ENCODE data around the gene GOSR2.

The GOSR2 gene

DNA sequence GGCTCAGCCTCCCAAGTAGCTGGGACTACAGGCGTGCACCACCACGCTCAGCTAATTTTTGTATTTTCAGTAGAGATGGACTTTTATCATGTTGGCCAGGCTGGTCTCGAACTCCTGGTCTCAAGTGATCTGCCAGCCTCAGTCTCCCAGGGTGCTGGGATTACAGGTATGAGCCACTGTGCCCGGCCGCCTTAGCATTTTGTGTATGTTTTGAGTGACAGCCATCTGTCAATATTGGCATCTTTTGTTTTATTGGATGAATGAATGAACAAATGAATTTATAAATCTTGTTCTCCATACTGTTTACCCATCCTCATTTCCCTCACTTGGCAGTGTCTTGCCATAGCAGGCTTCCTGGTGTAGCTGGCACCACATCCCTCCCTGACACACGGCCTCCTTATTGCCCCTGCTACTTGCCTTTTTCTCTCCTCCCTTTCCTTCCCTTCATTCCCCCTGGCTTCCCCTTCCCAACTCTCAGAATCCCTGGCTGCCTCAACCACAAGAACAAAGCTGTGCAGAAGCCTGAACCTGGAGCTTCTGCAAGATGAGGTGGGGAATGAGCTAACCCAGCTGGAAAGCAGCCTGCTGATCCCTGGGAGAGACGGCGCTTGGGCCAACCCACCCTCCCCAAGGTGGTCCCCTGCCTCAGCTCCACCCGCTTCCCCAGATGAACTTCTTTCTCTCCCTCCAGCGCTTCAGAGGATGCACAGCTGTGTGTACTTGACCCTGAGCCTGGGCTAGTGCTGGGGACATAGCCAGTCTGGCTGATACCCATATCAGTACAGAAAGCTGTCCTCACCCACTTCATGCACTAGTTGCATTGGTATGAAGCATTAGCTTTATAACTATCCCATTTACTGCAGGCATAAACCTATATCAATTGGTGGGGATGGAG is 37.3 kb upstream of the GOSR2 start:
- no peak overlapping the region for H3K4me2 ChIP-seq (ENCODE audit: low read length)
- no peaks in the 10 kb centered on the region for H3K79me2 ChIP-seq
- H3K9ac ChIP-seq, result no peak overlapping the region
- H3K4me1 ChIP-seq, result no peaks in the 10 kb centered on the region
- H3K27ac ChIP-seq, result no peak overlapping the region
- no peak overlapping the region for H3K4me3 ChIP-seq (ENCODE audit: low read depth, low read length)
- H3K36me3 ChIP-seq (ENCODE audit: control insufficient read depth, insufficient read depth, low read length), result no peaks in the 10 kb centered on the region
- H3K9me3 ChIP-seq (ENCODE audit: control insufficient read depth, low read length), result no peaks in the 10 kb centered on the region
- TF ChIP-seq, protein P1, sequence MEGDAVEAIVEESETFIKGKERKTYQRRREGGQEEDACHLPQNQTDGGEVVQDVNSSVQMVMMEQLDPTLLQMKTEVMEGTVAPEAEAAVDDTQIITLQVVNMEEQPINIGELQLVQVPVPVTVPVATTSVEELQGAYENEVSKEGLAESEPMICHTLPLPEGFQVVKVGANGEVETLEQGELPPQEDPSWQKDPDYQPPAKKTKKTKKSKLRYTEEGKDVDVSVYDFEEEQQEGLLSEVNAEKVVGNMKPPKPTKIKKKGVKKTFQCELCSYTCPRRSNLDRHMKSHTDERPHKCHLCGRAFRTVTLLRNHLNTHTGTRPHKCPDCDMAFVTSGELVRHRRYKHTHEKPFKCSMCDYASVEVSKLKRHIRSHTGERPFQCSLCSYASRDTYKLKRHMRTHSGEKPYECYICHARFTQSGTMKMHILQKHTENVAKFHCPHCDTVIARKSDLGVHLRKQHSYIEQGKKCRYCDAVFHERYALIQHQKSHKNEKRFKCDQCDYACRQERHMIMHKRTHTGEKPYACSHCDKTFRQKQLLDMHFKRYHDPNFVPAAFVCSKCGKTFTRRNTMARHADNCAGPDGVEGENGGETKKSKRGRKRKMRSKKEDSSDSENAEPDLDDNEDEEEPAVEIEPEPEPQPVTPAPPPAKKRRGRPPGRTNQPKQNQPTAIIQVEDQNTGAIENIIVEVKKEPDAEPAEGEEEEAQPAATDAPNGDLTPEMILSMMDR (IDR thresholded peaks at IDR 0.05), result no peak
- H2AFZ ChIP-seq, result no peak overlapping the region
- no peaks in the 10 kb centered on the region for H3K27me3 ChIP-seq (ENCODE audit: control insufficient read depth, insufficient read depth, low read length)

DNA sequence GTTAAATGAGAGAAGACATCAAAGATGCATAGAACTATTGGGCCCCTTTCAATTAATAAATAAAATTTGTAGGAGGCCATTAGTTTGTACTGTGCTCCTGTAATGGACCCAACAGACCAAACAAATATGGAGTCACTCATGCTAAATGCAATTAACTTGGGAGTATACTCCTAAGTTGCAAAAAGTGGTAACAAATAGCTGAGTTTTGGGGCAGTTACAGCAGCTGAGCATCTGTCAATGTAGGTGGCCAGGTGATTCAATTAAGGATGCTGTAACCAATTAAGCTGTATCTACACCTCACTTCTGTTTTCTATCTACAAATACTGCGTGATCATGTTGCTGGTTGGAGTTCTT is 36.7 kb upstream of the GOSR2 start:
- Histone ChIP-seq H2AFZ (no peak overlapping the region), H3K27ac (no peak overlapping the region), H3K36me3 (ENCODE audit: control insufficient read depth, insufficient read depth, low read length) (no peaks in the 10 kb centered on the region), H3K4me2 (ENCODE audit: low read length) (no peak overlapping the region), H3K9ac (no peak overlapping the region), H3K4me1 (no peaks in the 10 kb centered on the region), H3K27me3 (ENCODE audit: control insufficient read depth, insufficient read depth, low read length) (no peaks in the 10 kb centered on the region), H3K79me2 (no peaks in the 10 kb centered on the region), H3K4me3 (ENCODE audit: low read depth, low read length) (no peak overlapping the region), H3K9me3 (ENCODE audit: control insufficient read depth, low read length) (no peaks in the 10 kb centered on the region)
- TF ChIP-seq, protein P1 (IDR thresholded peaks at IDR 0.05), result no peak

DNA sequence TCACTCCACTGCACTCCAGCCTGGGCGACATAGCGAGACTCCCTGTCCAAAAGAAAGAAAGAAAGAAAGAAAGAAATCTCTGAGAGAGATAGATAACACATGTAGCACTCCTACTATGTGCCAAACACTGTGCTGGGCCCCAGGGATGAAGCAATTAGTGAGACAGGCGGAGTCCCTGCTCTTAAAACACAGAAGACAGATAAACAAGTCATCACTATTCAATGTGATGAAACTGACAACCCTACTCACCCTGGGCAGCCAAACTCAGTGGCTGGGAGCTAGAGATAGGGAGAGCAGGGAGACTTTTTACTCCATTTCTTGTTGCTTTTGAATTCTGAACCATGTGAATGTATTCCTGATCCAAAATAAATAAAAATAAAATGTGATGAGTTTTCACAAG is 35.2 kb upstream of the GOSR2 start:
- Histone ChIP-seq H3K27me3 (ENCODE audit: control insufficient read depth, insufficient read depth, low read length) (no peaks in the 10 kb centered on the region), H2AFZ (no peak overlapping the region), H3K9ac (no peak overlapping the region), H3K9me3 (ENCODE audit: control insufficient read depth, low read length) (no peaks in the 10 kb centered on the region), H3K4me2 (ENCODE audit: low read length) (no peak overlapping the region), H3K4me1 (no peaks in the 10 kb centered on the region), H3K27ac (no peak overlapping the region), H3K4me3 (ENCODE audit: low read depth, low read length) (no peak overlapping the region), H3K79me2 (no peaks in the 10 kb centered on the region), H3K36me3 (ENCODE audit: control insufficient read depth, insufficient read depth, low read length) (no peaks in the 10 kb centered on the region)
- TF ChIP-seq, protein P1 (IDR thresholded peaks at IDR 0.05), result no peak

DNA sequence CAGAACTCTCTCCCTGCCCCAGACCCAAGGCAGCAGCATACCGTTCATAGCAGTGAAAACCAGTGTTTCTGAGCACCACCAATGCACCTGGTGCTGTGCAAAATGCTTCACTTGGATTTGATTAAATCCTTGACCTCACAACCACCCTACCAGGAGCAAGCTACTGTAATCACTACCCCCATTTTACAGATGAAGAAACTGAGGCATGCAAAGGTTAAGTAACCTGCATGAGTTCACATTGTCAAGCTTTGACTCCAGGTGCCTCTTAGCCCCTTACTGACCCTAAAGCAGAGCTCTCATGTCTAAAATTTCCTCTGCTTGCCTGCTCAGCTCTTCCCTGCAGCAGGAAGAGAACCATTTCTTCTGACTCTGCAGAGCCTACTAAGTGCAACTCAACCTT is 34.2 kb upstream of the GOSR2 start:
- H3K4me2 ChIP-seq (ENCODE audit: low read length), result no peak overlapping the region
- no peaks in the 10 kb centered on the region for H3K9me3 ChIP-seq (ENCODE audit: control insufficient read depth, low read length)
- H3K9ac ChIP-seq, result no peak overlapping the region
- H3K79me2 ChIP-seq, result no peaks in the 10 kb centered on the region
- no peaks in the 10 kb centered on the region for H3K36me3 ChIP-seq (ENCODE audit: control insufficient read depth, insufficient read depth, low read length)
- TF ChIP-seq, protein P1 (IDR thresholded peaks at IDR 0.05), result no peak
- H3K4me3 ChIP-seq (ENCODE audit: low read depth, low read length), result no peak overlapping the region
- no peak overlapping the region for H2AFZ ChIP-seq
- no peaks in the 10 kb centered on the region for H3K4me1 ChIP-seq
- H3K27ac ChIP-seq, result no peak overlapping the region
- H3K27me3 ChIP-seq (ENCODE audit: control insufficient read depth, insufficient read depth, low read length), result no peaks in the 10 kb centered on the region

DNA sequence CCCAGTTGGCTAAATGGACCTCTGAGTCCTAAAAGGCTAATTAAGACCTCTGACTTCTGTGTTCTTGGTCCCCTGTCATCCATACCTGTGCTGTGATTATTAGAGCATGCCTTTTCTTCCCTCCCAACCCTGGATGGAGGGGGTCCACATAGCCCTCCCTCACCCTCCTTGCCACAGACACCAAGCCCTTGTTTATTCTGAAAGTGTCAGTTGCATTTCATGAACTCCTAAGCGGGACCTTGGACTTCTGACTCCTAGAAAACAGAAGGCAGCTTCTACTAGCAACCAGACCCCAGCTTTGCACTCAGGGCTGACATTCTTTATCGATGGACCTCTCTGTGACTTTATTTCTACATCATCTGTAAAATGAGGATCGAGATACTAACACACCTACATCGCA is 33.4 kb upstream of the GOSR2 start:
- Histone ChIP-seq H2AFZ (no peak overlapping the region), H3K4me3 (ENCODE audit: low read depth, low read length) (no peak overlapping the region), H3K27ac (no peak overlapping the region), H3K79me2 (no peaks in the 10 kb centered on the region), H3K4me1 (no peaks in the 10 kb centered on the region), H3K27me3 (ENCODE audit: control insufficient read depth, insufficient read depth, low read length) (no peaks in the 10 kb centered on the region), H3K36me3 (ENCODE audit: control insufficient read depth, insufficient read depth, low read length) (no peaks in the 10 kb centered on the region), H3K9ac (no peak overlapping the region), H3K9me3 (ENCODE audit: control insufficient read depth, low read length) (no peaks in the 10 kb centered on the region), H3K4me2 (ENCODE audit: low read length) (no peak overlapping the region)
- TF ChIP-seq, protein P1 (IDR thresholded peaks at IDR 0.05), result no peak
